Endothelial cell of umbilical vein (primary cell): ENCODE measurements around the gene DIP2C. TPM values are rescaled to one million over a fixed set of nuclear protein-coding genes. Genes with fewer than 3 reads are reported as not detected.

Experiments
- BruUV-seq: library from RNA; stranded (reverse); fragments of 400-500 nt; replicated peaks from 2 replicates; lab custom pipeline; 2021; lab: Mats Ljungman, UMichigan
- CTCF ChIA-PET: fragments of 300-600, 350-600 bp; sonication (Branson Sonifier 250); formaldehyde crosslinking; loops from one replicate; lab custom pipeline; 2021; ENCODE audit warnings: antibody characterized with exemption, inconsistent platforms; lab: Charles Lee
- POLR2A ChIA-PET: fragments of 300-600, 350-600 bp; sonication (Branson Sonifier 250); formaldehyde crosslinking; loops from one replicate; lab custom pipeline; 2021; ENCODE audit warnings: antibody characterized with exemption, inconsistent platforms; lab: Charles Lee
- DNase-seq: peaks from one replicate; pipeline ENCODE4 v3.0.0-alpha.2; 2011; ENCODE audit warnings: low read depth, low spot score
- FAIRE-seq: peaks from 2 replicates; lab custom pipeline; 2011; peaks lifted over from hg19 to GRCh38; lab: Jason Lieb, UNC
- H2AFZ ChIP-seq: 2 replicates; pipeline ENCODE4 v1.6.0; 2012; ENCODE audit warnings: low read depth, low read length, control low read depth, inconsistent platforms
- H3K27ac ChIP-seq: 2 replicates; pipeline ENCODE4 v1.5.1; 2011; ENCODE audit warnings: low read depth, mild to moderate bottlenecking, control low read depth, low read length, moderate library complexity; ENCODE audit not compliant: insufficient read depth
- H3K27me3 ChIP-seq, 2 experiments: 2 replicates each; pipeline versions ENCODE4 v1.6.0 to v1.6.1; 2011; ENCODE audit warnings: low read length in 2 of 2, mixed read lengths in 1 of 2; ENCODE audit not compliant: control insufficient read depth in 2 of 2, insufficient read depth in 2 of 2
- H3K36me3 ChIP-seq, 2 experiments: 2 replicates in 1 of 2; 3 replicates in 1 of 2; pipeline ENCODE4 v1.5.1; 2011; ENCODE audit warnings: low read length in 2 of 2, mild to moderate bottlenecking in 1 of 2, moderate library complexity in 1 of 2; ENCODE audit not compliant: control insufficient read depth in 2 of 2, insufficient read depth in 2 of 2; ENCODE audit errors: extremely low read depth in 1 of 2
- H3K4me1 ChIP-seq: 3 replicates; pipeline ENCODE4 v1.5.1; 2011; ENCODE audit warnings: mild to moderate bottlenecking, low read length; ENCODE audit not compliant: control insufficient read depth, insufficient read depth; ENCODE audit errors: extremely low read depth
- H3K4me2 ChIP-seq: 2 replicates; pipeline ENCODE4 v1.6.1; 2011; ENCODE audit warnings: low read length, control low read depth, mixed read lengths; ENCODE audit not compliant: insufficient read depth
- H3K4me3 ChIP-seq, 3 experiments: fragments of 200-600 bp in 1 of 3; sonication (generic), shearing (Covaris generic) in 1 of 3; replicated peaks in 1 of 3; 2 replicates each; pipeline ENCODE4 v1.5.1; 2011 to 2016; ENCODE audit warnings: control low read depth in 3 of 3, low read length in 3 of 3, mild to moderate bottlenecking in 2 of 3, inconsistent platforms in 1 of 3, low read depth in 1 of 3, moderate library complexity in 1 of 3; ENCODE audit not compliant: insufficient read depth in 1 of 3
- H3K79me2 ChIP-seq: 2 replicates; pipeline ENCODE4 v1.6.0; 2012; ENCODE audit warnings: low read length, inconsistent platforms; ENCODE audit not compliant: control insufficient read depth, insufficient read depth
- H3K9ac ChIP-seq: replicated peaks from 2 replicates; pipeline ENCODE3; 2011; ENCODE audit warnings: low read length, control low read depth; ENCODE audit not compliant: insufficient read depth; ENCODE audit errors: extremely low read depth
- H3K9me1 ChIP-seq: replicated peaks from 3 replicates; pipeline ENCODE4 v1.6.0; 2011; ENCODE audit warnings: mild to moderate bottlenecking, low read length; ENCODE audit not compliant: control insufficient read depth, insufficient read depth; ENCODE audit errors: extremely low read depth
- H3K9me3 ChIP-seq: replicated peaks from 2 replicates; pipeline ENCODE4 v1.5.1; 2012; ENCODE audit warnings: low read length, inconsistent platforms; ENCODE audit not compliant: control insufficient read depth, insufficient read depth
- H4K20me1 ChIP-seq: replicated peaks from 2 replicates; pipeline ENCODE3; 2011; ENCODE audit warnings: mild to moderate bottlenecking, low read length; ENCODE audit not compliant: control insufficient read depth, insufficient read depth; ENCODE audit errors: extremely low read depth
- EZH2 ChIP-seq: IDR thresholded peaks from 2 replicates; pipeline ENCODE4 v1.6.1; 2012; ENCODE audit warnings: borderline replicate concordance, low read depth, mild to moderate bottlenecking, moderate library complexity, low read length, inconsistent platforms; ENCODE audit not compliant: severe bottlenecking
- FOS ChIP-seq: IDR thresholded peaks from 2 replicates; pipeline ENCODE4 v1.6.1; 2011; ENCODE audit warnings: mild to moderate bottlenecking, low read length, moderate library complexity, borderline replicate concordance; ENCODE audit not compliant: insufficient read depth
- GATA2 ChIP-seq: IDR thresholded peaks from 2 replicates; pipeline ENCODE4 v1.7.0; 2011; ENCODE audit warnings: low read depth, mild to moderate bottlenecking, moderate library complexity, mixed read lengths, low read length; ENCODE audit not compliant: insufficient read length, insufficient read depth
- MYC ChIP-seq: IDR thresholded peaks from one replicate; pipeline ENCODE4 v1.6.1; 2011; ENCODE audit warnings: mild to moderate bottlenecking, low read depth, low read length
- POLR2A ChIP-seq: IDR thresholded peaks from 2 replicates; pipeline ENCODE4 v1.6.1; 2012; ENCODE audit warnings: low read depth, mild to moderate bottlenecking, control low read depth, low read length
- POLR2AphosphoS5 ChIP-seq: IDR thresholded peaks from 2 replicates; pipeline ENCODE4 v1.6.1; 2012; ENCODE audit warnings: low read depth, mild to moderate bottlenecking, control low read depth, low read length, moderate library complexity; ENCODE audit not compliant: insufficient read depth
- dilution Hi-C: fragments of 300-500 bp; cut with MboI; formaldehyde crosslinking; loops from one replicate; pipeline ENCODE4 v1.15.0; 2019; ENCODE audit warnings: low sequenced_read_pairs; ENCODE audit not compliant: extremely low pct_ligation_motif_present
- intact Hi-C: fragments of 100-400 bp; cut with micrococcal nuclease; formaldehyde crosslinking; loops from one replicate; pipeline ENCODE4 v1.10.0; 2022
- polyA plus RNA-seq, 4 experiments: library from polyadenylated mRNA; depleted of rRNA in 3 of 4; stranded (reverse) in 3 of 4; unstranded in 1 of 4; fragments of >200 nt; gene quantifications; 2 replicates each; pipeline versions ENCODE4 v1.2.1 to v1.2.3, GENCODE V29; 2011 to 2012; ENCODE audit warnings: missing spikeins in 1 of 4
- total RNA-seq: library from RNA; stranded (reverse); gene quantifications from 2 replicates; pipeline ENCODE4 v1.2.3, GENCODE V29; 2021
- TF ChIP-seq, protein P1 (sequence below), 2 donors: IDR thresholded peaks; 1 replicate in 1 of 2; 2 replicates in 1 of 2; pipeline ENCODE4 v1.5.1; 2011; ENCODE audit warnings: low read length in 2 of 2, mild to moderate bottlenecking in 2 of 2, moderate library complexity in 2 of 2, control low read depth in 1 of 2, inconsistent platforms in 1 of 2, low read depth in 1 of 2; ENCODE audit not compliant: insufficient read depth in 1 of 2; ENCODE audit errors: extremely low read depth in 1 of 2
- TF ChIP-seq, protein P2 (sequence below): IDR thresholded peaks from 2 replicates; pipeline ENCODE4 v1.6.1; 2011; ENCODE audit not compliant: insufficient read depth, insufficient read length

Gene DIP2C
- total and polyA plus RNA-seq, 2 donors (not counting 3 experiments of a cell fraction or from before 2014, with no cell fraction given) = 3.6 to 10.7 TPM

DNA sequence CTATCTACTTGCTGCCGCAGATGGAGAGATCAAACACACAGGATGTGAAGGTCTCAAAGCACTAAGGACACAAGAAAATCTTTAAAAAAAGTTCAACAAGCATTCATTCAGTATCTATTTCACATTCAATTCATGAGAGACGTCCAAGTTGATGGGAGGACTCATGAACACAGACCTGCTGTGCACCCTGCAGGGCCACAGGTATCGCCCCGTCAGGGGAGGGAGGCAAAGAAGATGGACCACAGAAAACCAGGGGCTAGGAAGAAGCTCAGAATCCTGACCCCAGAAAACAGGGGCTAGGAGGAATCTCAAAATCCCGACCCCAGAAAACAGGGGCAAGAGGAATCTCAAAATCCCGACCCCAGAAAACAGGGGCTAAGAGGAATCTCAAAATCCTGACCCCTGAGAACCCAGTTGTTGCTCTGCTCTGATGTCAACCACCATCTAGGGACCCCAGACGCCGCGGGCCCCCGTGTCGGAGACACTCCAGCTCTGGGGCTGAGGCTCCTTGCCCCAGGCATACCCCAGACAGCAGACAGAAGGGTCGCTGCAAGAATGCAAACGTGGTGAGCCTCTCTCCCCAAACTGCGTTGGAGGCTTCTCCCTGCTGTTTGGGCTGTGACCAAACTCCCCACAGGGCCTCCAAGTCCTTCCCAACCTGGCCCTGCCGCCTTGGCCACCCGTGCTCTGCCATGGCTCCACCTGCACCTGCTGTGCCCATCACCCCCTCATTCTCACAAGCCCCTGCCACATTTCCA lies 197.6 kb downstream of the DIP2C start:
- FAIRE-seq (no peak), DNase-seq (no peak)
- H3K4me3 ChIP-seq = no peak overlapping the region
- H3K9ac ChIP-seq = no peak overlapping the region
- no peaks in the 10 kb centered on the region for H3K36me3 ChIP-seq
- H4K20me1 ChIP-seq = no peaks in the 10 kb centered on the region
- intact Hi-C loops (no loop called here), dilution Hi-C loops (no loop called here)
- H3K9me3 ChIP-seq = no peaks in the 10 kb centered on the region
- no peaks in the 10 kb centered on the region for H3K9me1 ChIP-seq
- ChIA-PET CTCF (interaction anchor here (1.0 to 1.5 kb wide), 2 partner anchors 9 to 19 kb away, joined by 3 to 4 read pairs; no protein-coding TSS in a partner anchor), POLR2A (no interaction called here)
- TF ChIP-seq GATA2 (no peak), POLR2A (no peak), FOS (no peak), POLR2AphosphoS5 (no peak), EZH2 (no peak), MYC (no peak)
- TF ChIP-seq, protein P1, sequence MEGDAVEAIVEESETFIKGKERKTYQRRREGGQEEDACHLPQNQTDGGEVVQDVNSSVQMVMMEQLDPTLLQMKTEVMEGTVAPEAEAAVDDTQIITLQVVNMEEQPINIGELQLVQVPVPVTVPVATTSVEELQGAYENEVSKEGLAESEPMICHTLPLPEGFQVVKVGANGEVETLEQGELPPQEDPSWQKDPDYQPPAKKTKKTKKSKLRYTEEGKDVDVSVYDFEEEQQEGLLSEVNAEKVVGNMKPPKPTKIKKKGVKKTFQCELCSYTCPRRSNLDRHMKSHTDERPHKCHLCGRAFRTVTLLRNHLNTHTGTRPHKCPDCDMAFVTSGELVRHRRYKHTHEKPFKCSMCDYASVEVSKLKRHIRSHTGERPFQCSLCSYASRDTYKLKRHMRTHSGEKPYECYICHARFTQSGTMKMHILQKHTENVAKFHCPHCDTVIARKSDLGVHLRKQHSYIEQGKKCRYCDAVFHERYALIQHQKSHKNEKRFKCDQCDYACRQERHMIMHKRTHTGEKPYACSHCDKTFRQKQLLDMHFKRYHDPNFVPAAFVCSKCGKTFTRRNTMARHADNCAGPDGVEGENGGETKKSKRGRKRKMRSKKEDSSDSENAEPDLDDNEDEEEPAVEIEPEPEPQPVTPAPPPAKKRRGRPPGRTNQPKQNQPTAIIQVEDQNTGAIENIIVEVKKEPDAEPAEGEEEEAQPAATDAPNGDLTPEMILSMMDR (IDR thresholded peaks at IDR 0.05; ENCODE audit: extremely low read depth in 1 of 2, insufficient read depth in 1 of 2, low read depth in 1 of 2, low read length in 2 of 2) = no peak
- TF ChIP-seq, protein P2, sequence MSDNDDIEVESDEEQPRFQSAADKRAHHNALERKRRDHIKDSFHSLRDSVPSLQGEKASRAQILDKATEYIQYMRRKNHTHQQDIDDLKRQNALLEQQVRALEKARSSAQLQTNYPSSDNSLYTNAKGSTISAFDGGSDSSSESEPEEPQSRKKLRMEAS = no peak
- peaks cover 0 to 2% of the 10 kb centered on the region in 2 experiments for H3K27me3 ChIP-seq
- H3K27ac ChIP-seq = no peak overlapping the region
- no peaks in the 10 kb centered on the region for H3K4me1 ChIP-seq
- no TSS peak for BruUV-seq
- H3K79me2 ChIP-seq = no peaks in the 10 kb centered on the region
- no peak overlapping the region for H2AFZ ChIP-seq
- H3K4me2 ChIP-seq = no peak overlapping the region
